ENCODE measurements around the gene TOR1AIP1.

TOR1AIP1 gene

DNA sequence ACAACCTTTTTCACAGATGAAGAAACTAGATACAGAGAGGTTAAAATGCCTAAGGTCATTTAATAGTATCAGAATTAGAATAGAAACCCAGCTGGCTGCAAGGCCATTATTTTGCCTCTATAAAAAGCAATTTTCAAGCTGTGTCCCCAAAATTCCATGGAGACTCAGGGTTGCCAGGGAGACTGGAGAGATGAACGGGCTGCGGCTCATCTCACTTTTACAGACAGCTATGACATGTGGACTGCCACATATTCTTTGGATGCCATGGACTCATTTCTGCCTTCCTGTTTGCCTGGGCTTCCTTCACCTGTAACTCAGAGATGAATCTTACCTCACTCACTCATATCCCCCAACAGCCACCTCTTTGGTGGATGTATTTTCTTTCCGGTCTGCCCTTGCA, 21.4 kb upstream of the TOR1AIP1 start:
- H3K4me3 ChIP-seq (ENCODE audit: low read length) = no peak overlapping the region
- DNase-seq (ENCODE audit: low read depth) = no peak
- no peak for TF ChIP-seq CTCF (conservative IDR thresholded peaks at IDR 0.05; ENCODE audit: low read length)

GRCh38 chr1:179865377-179865776, 16.7 kb upstream of the TOR1AIP1 start:
- DNase-seq (ENCODE audit: low read depth) = no peak
- H3K4me3 ChIP-seq (ENCODE audit: low read length) = no peak overlapping the region
- TF ChIP-seq CTCF (conservative IDR thresholded peaks at IDR 0.05; ENCODE audit: low read length) = no peak

DNA sequence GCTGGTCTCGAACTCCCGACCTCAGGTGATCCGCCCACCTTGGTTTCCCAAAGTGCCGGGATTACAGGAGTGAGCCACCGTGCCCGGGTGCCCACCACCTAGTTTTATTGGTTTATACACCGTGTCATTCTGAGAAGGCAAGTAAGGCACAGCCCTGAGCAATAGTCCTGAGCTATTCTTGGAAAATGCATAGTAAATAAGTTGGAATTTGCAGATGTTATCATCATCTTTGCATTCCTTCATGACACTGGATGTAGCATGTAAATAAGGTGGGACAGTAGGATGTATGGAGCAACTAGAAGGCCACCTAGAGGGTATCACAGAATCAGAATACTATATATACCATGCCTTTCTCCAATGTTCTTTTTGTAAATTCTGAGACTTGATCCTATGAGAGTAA, 15.5 kb upstream of the TOR1AIP1 start:
- DNase-seq (ENCODE audit: low read depth) = no peak
- no peak overlapping the region for H3K4me3 ChIP-seq (ENCODE audit: low read length)
- TF ChIP-seq CTCF (conservative IDR thresholded peaks at IDR 0.05; ENCODE audit: low read length) = no peak

DNA sequence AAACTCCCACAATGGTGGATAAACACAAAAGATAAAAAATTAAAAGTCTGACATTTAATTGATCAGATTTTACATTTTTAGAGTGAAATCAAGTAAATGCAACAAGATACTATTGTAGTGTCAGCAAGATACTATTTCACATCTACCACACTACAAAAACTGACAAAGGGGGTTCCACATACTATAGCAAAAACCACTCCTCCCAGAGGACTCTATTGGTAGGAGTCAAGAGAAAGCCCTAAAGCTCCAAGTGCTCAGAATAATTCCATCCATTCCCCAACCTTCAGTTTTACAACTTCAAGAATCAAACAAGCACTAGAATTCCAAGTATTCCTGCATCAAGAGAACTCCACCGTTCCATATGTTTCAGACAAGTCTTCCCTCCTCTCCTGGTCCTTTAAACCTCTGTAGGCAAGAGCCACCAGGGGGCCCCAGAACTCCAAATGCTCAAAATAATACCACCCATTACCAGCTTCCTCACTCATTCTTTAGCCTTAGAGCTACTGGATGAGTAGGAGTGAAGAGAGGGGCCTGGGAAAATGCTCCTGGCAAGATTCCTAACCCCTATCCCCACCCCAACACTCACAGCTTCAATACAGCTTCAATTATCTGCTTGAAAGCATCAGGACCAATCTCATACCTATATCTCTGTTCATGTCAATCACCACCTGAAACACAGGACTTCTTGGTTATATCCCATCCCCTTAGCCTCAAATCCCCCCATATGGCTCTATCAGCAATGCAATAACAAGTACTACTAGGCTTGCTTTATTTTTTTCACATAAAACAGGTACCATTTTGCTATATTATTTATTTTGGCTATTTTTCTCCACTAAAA, 14.4 kb upstream of the TOR1AIP1 start:
- no peak overlapping the region for H3K4me3 ChIP-seq (ENCODE audit: low read length)
- peak; percentile 80 for TF ChIP-seq CTCF (conservative IDR thresholded peaks at IDR 0.05; ENCODE audit: low read length)
- peak; percentile 51 for DNase-seq (ENCODE audit: low read depth)

- H3K4me3 ChIP-seq (ENCODE audit: low read length) = no peak overlapping the region
- no peak for DNase-seq (ENCODE audit: low read depth)
- TF ChIP-seq CTCF (conservative IDR thresholded peaks at IDR 0.05; ENCODE audit: low read length) = no peak
These were observed 11.2 kb upstream of the TOR1AIP1 start for GRCh38 chr1:179870870-179871269.

DNA sequence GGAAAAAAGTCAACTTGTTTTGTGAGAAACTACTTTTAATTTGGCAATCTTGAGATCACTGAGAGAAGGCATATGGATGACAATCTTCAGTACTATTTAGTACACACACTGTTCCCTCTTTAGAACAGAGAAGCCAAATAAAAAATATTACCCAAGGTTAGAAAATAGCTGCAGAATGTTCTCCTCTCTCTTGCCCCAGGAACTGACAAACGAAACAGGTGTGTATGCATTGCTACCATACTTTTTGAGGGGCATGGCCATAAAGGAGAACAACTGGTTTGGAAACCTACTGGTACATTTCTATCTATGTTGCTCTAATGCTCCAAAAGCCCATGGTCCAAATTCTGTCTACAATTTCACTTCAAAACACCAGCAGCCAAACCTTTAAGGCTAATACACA, 10.1 kb upstream of the TOR1AIP1 start:
- H3K4me3 ChIP-seq (ENCODE audit: low read length) = no peak overlapping the region
- DNase-seq (ENCODE audit: low read depth) = no peak
- TF ChIP-seq CTCF (conservative IDR thresholded peaks at IDR 0.05; ENCODE audit: low read length) = no peak

DNA sequence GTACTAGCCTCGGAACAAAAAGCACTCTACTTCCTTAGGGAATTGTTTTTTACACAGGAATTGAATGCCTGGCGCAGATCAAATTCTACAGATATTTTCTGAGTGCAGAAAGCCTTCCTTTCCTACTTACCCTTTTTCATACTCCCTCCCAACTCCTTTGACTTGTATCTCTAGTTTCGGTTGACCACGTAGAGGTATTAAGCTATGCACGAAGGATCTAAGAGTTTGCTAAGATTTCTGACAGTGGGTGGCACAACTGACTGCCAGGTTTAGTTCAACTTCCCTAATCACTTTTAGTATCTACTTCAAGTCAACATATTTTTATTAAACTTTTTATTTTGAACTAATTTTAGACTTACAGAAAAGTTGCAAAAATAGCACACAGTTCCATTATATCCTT, 9.5 kb upstream of the TOR1AIP1 start:
- DNase-seq (ENCODE audit: low read depth) = no peak
- TF ChIP-seq CTCF (conservative IDR thresholded peaks at IDR 0.05; ENCODE audit: low read length) = no peak
- H3K4me3 ChIP-seq (ENCODE audit: low read length) = no peak overlapping the region
